GM21381 (cell line): Measurements from ENCODE around the gene ZNF132.
"Not testable (repeated sequence)": the region's sequence is repeated elsewhere in the genome, so short reads cannot be mapped to it uniquely, and the experiment has no call there.

Experiments used
- ATAC-seq: cut with Tn5 transposase; IDR thresholded peaks from one replicate; pipeline ENCODE4 v1.9.1; 2021; ENCODE audit warnings: mild to moderate bottlenecking, moderate library complexity; ENCODE audit not compliant: unreplicated experiment

Gene ZNF132

DNA sequence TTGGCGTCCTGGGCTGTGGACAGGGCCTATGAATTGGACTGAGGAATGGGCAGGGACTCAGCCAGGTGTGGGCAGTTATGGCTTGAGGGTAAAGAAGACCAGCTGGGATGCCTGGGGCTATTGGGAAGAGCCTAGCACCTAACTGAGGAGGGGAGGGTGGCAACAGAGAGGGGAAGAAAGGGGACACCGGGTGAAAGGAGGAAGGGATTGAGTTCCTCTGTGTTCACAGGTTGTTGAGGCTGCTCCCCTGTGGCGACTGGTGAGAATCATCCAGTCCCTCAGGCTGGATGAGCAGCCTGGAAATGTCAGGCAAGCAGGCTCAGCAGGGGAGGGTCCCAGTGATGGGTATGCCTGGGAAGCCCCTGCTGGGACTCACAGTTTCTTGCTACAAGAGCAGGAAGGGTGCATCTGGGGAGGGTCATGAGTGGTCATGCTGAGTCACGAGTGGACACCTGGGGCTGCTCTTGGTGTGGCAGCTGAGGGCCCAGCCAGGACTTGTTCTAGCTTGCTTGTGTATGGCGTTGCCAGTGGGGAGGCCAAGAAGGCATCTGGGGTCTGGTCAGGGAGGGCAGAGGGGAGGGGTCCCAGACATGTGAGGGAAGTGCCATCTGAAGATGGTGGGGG is 28.4 kb upstream of the ZNF132 start:
- no peak for ATAC-seq

DNA sequence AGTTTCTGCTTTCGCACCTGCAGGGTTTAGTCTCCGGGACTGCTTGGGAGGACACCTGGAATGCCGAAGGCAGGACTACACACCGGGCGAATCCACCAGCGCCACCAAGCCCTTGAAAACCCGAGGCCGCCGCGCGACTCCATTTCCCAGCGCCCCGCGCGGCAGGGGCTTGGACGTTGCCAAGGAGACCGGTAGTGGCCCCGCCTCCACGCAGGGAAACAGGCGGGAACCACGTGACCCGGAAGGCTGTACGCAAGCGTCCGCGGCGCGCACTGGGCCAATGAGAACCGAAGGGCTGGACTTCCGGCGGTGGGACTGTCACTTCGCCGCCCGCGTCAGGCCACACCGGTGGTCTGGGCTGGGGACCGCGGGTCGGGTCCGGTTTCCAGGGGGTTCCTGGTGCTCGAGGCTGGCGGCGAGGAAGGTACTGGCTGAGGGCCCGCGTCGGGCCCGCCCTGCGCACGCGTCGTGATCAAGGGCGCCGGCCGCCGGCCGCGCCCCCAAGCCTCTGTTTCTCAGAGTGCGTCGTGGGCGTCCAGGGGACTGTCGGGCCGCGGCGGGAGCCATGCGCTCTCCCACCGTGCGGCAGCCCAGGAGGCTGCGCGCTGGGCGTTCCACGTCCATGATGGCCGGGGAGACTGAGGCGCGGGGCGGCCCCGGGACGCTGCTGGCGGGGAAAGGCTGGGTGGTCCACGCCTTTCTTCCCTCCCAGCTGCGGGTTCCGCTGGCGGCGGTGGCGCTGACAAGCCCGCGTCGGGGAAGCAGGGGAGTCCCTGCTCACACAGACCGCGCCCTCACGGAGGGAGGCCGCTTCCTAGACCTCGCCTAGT is 27.0 kb upstream of the ZNF132 start, which contains the start of gene ZNF324:
Gene ZNF324, plus strand, starts transcription at position 321 of the 830 bp plus-strand sequence. CDS start 2,106 bp downstream, outside the sequence.
- peak; percentile 83 for ATAC-seq

DNA sequence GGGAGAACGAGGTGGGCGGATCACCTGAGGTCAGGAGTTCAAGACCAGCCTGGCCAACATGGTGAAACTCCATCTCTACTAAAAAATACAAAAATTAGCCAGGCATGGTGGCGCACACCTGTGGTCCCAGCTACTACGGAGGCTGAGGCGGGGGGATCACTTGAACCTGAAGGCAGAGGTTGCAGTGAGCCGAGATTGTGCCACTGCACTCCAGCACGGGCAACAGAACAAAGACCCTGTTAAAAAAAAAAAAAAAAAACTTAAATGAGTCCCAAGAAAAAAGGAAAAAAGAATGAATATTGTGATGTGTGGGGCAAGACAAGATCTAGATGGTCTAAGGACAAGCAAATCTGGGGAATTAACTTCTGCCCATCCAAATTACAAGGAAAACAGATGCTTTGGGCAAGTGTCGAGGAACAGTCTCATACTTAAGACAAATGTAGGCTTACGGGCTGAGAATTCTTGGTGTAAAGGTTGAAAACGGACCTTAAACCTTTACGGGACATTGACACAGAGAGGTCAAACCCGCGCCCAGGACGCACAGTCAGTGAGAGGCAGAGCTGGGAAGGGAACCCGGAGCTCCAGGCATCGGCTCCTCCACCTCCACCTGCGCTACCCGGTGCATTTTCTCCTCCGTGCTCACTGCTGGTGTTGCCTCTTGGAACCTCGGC is 26.3 kb upstream of the ZNF132 start:
- peak; percentile 22 for ATAC-seq

DNA sequence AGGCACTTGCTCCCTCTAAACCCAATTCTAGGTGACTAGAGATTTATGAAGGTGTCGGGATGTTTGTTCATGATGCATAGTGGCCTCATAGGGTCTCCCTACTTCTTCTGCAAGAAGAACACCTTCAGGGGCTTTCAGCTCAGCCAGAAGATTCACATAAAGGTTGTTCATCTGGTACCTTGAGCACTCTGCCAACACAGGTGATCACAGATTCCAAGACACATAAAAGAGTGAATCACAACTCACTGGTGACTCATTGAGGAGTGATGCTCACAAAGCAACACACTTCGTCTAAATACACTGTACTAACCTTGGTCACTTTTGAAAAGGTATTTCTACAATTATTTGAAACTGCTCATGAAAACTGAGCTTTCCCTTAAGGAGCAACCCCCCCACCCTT is 20.1 kb upstream of the ZNF132 start:
- ATAC-seq, result no peak

DNA sequence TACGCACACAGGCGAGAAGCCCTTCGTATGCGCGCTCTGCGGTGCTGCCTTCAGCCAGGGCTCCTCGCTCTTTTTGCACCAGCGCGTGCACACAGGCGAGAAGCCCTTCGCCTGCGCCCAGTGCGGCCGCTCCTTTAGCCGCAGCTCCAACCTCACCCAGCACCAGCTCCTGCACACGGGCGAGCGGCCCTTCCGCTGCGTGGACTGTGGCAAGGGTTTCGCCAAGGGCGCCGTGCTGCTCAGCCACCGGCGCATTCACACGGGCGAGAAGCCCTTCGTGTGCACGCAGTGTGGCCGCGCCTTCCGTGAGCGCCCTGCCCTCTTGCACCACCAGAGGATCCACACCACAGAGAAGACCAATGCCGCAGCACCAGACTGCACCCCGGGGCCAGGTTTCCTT is 16.2 kb upstream of the ZNF132 start:
- no peak for ATAC-seq

DNA sequence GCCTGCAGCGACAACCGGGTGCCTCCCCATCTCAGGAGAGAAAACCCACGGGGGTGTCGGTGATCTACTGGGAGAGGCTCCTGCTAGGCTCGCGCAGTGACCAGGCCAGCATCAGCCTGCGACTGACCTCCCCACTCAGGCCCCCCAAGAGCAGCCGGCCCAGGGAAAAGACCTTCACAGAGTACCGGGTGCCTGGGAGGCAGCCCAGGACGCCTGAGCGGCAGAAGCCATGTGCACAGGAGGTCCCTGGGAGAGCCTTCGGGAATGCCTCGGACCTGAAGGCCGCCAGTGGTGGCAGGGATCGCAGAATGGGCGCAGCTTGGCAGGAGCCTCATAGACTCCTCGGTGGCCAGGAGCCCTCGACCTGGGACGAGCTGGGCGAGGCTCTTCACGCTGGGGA is 15.4 kb upstream of the ZNF132 start:
- ATAC-seq, result no peak

DNA sequence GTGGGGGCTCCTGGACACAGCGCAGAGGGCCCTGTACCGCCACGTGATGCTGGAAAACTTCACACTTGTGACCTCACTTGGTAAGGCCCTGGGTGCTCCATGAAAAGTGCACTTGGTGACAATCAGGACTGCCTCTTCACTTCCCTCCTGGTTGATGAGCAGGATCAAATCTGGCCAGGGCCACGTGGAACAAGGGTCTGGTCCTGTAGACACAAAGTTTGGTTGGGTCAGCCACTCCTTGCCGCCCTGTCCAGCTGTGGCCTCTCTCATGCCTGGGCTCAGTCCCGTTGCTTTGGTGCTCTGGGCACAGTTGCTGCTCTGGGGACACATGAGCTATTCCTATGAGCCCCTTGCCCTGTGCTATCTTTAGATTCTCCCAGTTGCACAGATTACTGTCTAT is 13.8 kb upstream of the ZNF132 start:
- ATAC-seq, result no peak

DNA sequence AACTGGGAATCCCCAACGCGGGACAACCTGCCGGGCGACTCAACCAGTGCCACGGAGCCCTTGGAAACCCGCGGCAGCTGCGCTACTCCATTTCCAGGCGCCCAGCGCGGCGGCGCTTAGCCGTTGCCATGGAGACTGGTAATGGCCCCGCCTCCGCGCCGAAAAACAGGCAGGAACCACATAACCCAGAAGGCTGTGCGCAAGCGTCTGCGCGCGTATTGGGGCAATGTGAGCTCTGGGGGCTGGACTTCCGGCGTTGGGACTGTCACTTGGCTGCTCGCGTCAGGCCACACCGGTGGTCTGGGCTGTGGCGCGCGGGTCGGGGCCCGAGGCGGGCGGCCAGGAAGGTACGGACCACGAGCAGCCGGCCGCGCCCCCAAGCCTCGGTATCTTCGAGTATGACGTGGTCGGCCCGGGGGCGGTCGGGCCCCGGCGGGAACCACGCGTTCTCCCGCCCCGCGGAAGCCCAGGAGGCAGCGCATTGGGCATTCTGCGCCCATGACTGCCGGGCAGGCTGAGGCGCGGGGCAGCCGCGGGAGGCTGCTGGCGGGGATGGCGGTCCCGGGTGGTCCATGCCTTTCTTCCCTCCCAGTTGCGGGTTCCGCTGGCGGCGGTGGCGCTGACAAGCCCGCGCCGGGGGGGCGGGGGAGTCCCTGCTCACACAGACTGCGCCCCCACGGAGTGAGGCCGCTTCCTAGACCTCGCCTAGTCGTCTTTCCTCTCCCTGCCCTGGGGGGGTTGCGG is 11.6 kb upstream of the ZNF132 start, which contains the start of gene ZNF324B:
Gene ZNF324B, plus strand, starts transcription at position 265 of the 744 bp plus-strand sequence. CDS start 2,080 bp downstream, outside the sequence.
- ATAC-seq, result peak; percentile 93

DNA sequence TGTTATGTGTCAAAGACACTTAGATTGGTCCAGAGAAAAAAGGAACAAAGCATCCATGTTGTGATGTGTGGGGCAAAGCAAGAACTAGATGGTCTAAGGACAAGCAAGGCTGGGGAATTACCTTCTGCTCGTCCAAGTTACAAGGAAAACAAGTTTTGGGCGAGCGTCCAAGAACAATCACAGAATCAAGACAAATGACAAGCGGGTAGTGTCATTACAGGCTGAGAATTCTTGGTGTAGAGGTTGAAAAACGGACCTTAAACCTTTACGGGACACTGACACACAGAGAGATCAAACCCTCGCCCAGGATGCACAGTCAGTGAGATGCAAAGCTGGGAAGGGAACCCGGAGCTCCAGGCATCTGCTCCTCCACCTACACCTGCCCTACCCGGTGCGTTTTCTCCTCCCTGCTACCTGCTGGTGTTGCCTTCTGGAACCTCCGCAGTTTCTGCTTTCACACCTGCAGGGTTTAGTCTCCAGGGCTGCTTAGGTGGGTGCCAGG is 11.0 kb upstream of the ZNF132 start:
- peak; percentile 3 for ATAC-seq

DNA sequence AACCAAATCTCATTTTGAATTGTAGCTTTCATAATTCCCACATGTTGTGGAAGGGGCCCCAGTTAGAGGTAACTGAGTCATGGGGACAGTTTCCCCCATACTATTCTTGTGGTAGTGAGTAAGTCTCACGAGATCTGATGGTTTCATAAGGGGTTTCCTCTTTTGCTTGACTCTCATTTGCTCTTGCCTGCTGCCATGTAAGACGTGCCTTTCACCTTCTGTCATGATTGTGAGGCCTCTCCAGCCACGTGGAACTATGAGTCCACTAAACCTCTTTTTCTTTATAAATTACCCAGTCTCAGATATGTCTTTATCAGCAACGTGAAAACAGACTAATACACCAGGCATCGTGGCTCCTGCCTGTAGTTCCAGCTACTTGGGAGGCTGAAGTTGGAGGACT is 10.0 kb upstream of the ZNF132 start:
- not testable (repeated sequence) for ATAC-seq

DNA sequence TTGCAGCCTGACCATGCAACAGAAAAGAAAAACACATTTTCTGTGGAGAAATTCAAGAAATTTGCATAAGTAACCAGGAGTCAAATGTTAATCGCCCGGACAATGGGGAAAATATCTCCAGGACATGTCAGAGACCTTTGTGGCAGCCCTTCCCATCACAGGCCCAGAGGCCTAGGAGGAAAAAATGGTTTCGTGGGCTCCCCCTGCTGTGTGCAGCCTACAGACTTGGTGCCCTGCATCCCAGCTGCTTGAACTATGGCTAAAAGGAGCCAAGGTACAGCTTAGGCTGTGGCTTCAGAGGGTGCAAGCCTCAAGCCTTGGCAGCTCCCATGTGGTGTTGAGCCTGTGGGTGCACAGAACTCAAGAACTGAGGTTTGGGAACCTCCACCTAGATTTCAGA is 8.9 kb upstream of the ZNF132 start:
- not testable (repeated sequence) for ATAC-seq

DNA sequence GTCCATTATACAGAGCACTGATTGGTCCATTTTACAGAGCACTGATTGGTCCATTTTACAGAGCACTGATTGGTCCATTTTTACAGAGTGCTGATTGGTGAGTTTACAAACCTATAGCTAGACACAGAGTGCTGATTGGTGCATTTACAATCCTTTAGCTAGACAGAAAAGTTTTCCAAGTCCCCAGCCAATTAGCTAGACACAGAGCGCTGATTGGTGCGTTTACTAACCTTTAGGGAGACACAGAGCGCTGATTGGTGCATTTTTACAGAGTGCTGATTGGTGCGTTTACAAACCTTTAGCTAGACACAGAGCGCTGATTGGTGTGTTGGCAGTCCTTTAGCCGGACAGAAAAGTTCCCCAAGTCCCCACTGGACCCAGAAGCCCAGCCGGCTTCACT is 3.0 kb upstream of the ZNF132 start:
- ATAC-seq, result not testable (repeated sequence)

DNA sequence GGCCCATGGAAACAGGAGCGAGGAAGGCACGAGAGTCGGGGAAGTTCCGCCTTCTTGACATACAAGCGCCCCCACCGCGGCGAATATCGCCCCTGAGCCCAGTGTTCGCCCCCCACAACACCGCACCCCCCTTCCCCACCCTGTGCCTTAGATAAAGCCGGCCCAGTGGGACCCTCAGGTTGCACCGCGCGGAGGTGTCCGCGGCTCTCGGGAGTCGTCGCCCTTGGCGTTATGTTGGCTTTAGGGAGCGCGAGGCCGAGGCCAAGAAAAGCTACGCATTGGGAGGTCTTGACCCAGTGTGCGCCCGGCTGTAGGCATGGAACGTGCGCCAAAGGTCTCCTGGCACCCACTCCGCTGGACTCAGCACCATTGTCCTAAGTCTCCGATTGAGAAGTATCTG is 603 bp upstream of the ZNF132 start:
- ATAC-seq, result no peak

DNA sequence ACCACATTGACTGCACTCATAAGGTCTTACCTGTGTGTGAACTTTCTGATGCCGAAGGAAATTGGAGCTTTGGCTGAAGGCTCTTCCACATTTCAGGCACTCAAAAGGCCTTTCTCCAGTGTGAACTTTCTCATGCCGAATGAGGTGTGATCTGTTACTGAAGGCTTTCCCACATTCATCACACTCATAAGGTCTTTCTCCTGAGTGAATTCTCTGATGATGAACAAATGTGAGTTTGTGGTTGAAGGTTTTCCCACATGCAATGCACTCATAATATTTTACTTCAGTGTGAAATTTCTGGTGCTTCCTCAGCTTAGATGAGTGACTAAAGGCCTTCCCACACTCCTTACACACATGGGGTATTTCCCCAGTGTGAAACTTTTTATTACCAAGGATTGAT is 5.7 kb downstream of the ZNF132 start:
- no peak for ATAC-seq

DNA sequence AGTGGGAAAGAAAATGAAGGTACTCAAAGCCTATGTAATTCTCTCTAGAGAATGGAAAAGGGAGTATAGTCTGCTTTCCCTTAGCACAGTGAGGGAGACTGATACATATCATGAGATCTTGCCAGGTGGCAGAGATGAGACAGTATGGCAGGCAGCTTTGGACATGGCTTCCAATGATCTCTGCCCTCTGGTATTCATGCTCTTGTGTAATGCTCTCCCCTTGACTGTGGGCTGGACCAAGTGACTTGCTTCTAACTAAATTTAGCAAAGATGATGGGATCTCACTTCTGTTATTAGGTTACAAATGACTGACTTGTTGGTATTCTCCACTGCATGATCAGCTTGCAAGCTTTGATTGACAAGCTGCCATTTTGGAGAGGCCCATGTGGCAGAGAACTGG is 10.2 kb downstream of the ZNF132 start:
- ATAC-seq, result no peak

DNA sequence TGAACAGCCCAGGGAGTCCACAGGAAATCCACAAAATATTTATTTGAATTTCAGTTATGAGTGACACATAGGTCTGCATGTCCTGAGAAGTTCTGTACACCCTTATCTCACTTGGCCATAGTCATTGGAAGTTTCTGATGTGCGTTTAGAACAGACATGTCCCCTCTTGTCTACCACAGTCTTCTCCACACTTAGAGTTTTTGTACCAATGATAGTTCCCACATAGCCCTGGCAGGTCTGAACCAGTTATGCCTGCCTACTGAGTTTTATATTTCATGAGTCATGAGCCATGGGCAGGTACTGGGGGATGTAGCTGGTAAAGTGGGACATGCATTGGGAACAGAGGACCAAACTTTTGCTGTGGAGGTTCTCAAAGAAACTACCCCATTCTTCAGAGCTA is 11.3 kb downstream of the ZNF132 start:
- ATAC-seq, result no peak

DNA sequence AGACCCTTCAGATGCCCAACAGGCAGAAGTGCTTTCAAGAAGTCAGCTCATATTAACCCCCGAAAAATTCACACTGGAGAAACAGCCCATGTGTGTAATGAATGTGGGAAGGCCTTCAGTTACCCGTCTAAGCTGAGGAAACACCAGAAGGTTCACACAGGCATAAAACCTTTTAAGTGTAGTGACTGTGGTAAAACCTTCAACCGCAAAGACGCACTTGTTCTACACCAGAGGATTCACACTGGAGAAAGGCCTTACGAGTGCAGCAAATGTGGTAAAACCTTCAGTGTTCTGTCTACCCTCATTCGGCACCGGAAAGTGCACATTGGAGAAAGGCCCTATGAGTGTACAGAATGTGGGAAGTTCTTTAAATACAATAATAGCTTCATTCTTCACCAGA is 22.9 kb downstream of the ZNF132 start:
- ATAC-seq, result no peak

DNA sequence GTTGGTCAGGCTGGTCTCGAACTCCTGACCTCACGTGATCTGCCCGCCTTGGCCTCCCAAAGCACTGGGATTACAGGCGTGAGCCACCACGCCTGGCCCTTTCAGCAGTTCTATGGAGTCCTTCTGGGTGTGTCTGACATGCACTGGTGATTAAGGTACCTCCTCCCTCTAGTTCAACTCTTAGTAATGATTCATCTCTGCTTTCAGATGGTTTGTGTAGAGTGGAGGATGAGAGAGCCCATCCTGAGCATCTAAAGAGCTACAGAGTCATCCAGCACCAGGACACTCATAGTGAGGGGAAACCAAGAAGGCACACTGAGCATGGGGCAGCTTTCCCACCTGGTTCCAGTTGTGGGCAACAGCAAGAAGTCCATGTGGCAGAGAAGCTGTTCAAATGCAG is 23.3 kb downstream of the ZNF132 start:
- no peak for ATAC-seq

DNA sequence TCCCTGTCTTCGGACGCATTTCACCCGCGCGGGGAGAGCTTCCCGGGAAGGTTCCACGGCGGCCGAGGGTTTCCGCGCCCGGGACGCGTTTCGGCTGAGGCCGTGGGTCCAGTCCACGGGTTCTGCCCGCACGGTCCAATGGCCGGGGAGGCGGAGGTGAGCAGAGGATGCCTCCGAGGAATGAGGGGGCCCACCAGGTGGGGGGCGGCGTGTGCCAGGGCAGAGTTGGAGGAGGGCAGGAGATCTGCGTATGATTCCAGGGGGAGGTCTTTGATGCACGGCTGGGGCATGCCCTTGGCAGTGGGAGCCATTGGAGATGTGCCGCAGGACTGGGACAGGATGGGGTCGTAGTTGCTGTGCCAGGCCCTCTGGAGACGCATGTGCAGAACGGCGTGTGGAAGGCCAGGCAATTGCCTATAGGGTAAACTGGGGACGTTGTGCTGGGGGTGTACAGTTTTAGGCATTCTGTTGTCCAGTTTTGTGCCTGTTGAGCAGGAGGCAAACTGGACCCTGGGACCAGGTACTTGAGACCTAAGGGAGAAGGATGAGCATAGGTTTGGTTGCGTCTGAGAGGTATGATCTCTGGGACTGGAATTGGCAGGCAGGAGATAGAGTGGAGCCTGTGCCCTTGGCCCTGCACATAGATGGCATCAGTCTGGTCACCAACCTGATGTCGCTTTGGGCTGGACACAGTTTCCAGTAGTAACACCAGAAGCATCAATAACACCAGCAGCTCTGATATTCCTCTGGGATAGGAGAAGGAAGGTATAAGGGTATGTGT is 30.8 kb downstream of the ZNF132 start:
- no peak for ATAC-seq
